ENCODE results near the gene ZNHIT2. TPM values are rescaled to one million over a fixed set of nuclear protein-coding genes. Genes with fewer than 3 reads are reported as not detected.
A peak's percentile ranks its signal among the peaks of the same experiment; 100 is the strongest.

Gene ZNHIT2
- total RNA-seq, 1 donor from 2014 or later: 21.3 TPM

DNA sequence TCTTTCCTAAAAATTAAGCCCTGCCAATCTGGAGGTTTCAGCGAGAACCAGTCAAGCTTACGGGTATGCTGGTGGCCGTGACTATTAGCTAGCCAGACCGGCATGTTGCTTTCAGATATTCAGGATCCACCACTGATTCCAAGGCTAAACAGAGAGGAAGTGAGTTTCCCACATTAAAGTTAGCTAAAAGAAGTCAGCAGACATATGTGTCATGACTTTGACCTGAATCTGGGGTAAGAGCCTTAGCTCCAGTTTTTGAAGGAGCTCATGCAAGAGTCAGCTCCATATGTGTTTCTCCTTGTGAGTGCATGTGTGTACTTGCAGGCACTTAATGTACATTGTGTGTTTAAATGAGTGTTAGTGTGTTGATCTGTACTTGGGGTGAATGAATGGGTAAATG is 32.1 kb downstream of the ZNHIT2 start:
- no peak for DNase-seq (ENCODE audit: low read depth)
- Histone ChIP-seq H3K4me3 (ENCODE audit: low read depth, low read length) (no peak overlapping the region), H3K27me3 (ENCODE audit: control insufficient read depth, insufficient read depth, low read length) (no peaks in the 10 kb centered on the region), H3K36me3 (ENCODE audit: control insufficient read depth, insufficient read depth, low read length) (peaks cover 1% of the 10 kb centered on the region)
- TF ChIP-seq, protein P1, sequence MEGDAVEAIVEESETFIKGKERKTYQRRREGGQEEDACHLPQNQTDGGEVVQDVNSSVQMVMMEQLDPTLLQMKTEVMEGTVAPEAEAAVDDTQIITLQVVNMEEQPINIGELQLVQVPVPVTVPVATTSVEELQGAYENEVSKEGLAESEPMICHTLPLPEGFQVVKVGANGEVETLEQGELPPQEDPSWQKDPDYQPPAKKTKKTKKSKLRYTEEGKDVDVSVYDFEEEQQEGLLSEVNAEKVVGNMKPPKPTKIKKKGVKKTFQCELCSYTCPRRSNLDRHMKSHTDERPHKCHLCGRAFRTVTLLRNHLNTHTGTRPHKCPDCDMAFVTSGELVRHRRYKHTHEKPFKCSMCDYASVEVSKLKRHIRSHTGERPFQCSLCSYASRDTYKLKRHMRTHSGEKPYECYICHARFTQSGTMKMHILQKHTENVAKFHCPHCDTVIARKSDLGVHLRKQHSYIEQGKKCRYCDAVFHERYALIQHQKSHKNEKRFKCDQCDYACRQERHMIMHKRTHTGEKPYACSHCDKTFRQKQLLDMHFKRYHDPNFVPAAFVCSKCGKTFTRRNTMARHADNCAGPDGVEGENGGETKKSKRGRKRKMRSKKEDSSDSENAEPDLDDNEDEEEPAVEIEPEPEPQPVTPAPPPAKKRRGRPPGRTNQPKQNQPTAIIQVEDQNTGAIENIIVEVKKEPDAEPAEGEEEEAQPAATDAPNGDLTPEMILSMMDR (IDR thresholded peaks at IDR 0.05; ENCODE audit: insufficient read depth, low read length, poor library complexity, severe bottlenecking): no peak

DNA sequence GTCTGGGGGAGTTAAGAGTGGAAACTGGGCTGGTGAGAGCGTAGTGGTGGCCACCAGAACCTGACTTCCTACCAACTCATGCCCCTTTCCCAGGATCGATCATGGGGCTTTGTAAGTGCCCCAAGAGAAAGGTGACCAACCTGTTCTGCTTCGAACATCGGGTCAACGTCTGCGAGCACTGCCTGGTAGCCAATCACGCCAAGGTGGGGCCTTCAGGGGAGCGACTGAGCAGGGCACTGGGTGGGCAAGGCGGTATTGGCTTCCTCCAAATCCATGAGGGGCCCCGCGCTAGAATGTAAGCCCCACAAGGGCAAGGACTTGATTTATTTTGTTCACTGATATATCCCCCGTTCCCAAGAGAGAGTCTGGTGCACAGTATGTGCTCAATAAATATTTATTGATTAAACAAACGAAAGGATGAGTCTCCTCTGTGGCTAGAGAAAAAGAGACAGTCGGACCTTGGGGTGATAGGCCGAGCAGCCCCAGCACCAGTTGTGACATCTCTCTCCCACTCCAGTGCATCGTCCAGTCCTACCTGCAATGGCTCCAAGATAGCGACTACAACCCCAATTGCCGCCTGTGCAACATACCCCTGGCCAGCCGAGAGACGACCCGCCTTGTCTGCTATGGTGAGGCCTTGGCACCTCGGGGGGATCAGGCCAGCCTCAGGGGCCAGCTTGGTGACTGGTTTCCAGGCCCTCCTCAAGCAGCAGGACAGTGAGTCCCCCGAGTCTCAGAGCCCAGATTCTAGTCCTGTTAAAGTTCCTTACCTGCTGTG is 32.7 kb downstream of the ZNHIT2 start:
- H3K36me3 ChIP-seq (ENCODE audit: control insufficient read depth, insufficient read depth, low read length): peaks cover 1% of the 10 kb centered on the region
- TF ChIP-seq, protein P1 (IDR thresholded peaks at IDR 0.05; ENCODE audit: insufficient read depth, low read length, poor library complexity, severe bottlenecking): no peak
- DNase-seq (ENCODE audit: low read depth): no peak

DNA sequence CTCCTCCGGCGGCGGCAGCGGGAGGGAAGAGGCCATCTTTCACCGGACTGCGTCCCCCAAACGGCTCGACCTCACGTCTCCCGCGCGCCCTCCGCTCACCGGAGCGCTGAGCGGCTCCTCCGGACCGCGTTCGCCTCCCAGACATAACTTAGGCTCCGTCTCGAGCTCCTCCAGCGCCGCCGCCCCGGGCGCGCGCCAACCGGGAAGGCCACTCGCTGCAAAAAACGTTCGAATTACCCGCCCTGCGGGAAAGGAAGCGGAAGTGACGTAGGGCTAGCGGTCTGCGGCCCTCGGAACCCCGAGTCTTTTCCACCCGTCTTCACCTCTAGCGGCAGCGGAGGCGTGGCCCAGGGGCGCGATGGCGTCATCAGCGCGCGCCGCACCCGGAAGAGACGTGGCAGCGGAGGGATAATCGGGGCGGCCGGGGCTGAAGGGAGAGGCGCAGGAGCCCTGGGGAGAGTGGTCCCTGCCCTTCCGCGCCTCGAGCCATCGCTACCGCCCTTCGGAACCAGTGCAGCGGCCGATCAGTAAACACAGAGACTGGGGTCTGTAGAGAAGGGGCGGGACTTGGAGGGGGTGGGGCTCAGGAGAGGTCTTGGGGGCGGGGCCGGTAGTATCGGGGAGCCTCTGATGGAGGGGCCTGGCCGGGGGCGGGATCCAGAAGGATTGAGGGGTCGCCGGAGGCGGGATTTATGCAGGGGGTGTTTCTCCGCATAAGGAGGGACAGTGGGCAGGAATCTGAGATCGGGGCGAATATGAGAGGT is 33.5 kb downstream of the ZNHIT2 start, which contains the start of the genes CDCA5 and ZFPL1:
CDCA5 (minus strand) TSS at position 207 of the 764 bp plus-strand sequence; CDS start at position 145, 62 bp downstream.
ZFPL1 (plus strand) TSS at position 389 of the 764 bp plus-strand sequence. CDS start 477 bp downstream, outside the sequence.
- Histone ChIP-seq H3K4me3 (ENCODE audit: low read depth, low read length) (peak within 1 kb of the TSS; percentile 76), H3K27me3 (ENCODE audit: control insufficient read depth, insufficient read depth, low read length) (no peaks in the 10 kb centered on the region), H3K36me3 (ENCODE audit: control insufficient read depth, insufficient read depth, low read length) (peaks cover 1% of the 10 kb centered on the region)
- DNase-seq (ENCODE audit: low read depth): peak; percentile 73
- TF ChIP-seq, protein P1 (IDR thresholded peaks at IDR 0.05; ENCODE audit: insufficient read depth, low read length, poor library complexity, severe bottlenecking): no peak

More for the DNA sequence above, 32.7 kb downstream of the ZNHIT2 start:
- peak overlapping the region; percentile 76 for H3K4me3 ChIP-seq (ENCODE audit: low read depth, low read length)
- H3K27me3 ChIP-seq (ENCODE audit: control insufficient read depth, insufficient read depth, low read length): no peaks in the 10 kb centered on the region

DNA sequence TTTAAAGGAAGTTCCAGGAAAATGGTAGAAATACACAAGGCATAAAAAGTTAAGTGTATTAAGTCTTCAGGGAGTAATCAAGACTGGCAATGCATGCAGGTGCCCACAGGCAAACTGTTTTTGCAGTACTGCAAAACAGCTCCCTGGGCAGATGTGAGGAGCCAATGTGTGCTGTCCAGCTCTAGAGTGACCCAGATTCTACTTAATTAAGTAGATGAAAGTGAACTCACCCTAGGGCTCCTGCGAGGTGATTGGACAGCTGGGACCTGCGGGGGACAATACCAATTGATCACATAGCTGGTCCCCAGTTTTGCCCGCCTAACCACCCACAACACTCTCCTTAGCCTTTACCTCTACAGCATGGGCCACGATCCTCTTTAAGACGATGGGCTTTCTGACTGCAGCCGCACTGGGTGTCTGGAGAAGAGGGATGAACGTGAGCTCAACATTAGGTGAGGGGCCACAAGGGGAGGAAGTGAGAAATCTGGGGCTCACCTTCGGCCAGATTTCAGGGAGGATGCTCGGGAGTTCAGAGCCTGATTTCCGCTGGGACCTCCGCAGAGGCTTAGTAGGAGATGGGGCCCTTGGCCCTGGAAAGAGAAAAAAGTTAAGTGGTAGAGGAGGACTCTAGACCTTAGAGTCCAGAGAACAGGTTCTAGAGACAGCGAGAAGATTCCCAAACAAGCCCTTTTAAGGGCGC is 34.2 kb downstream of the ZNHIT2 start:
- Histone ChIP-seq H3K4me3 (ENCODE audit: low read depth, low read length) (peak overlapping the region; percentile 76), H3K36me3 (ENCODE audit: control insufficient read depth, insufficient read depth, low read length) (peaks cover 1% of the 10 kb centered on the region), H3K27me3 (ENCODE audit: control insufficient read depth, insufficient read depth, low read length) (no peaks in the 10 kb centered on the region)
- TF ChIP-seq, protein P1 (IDR thresholded peaks at IDR 0.05; ENCODE audit: insufficient read depth, low read length, poor library complexity, severe bottlenecking): no peak
- no peak for DNase-seq (ENCODE audit: low read depth)

DNA sequence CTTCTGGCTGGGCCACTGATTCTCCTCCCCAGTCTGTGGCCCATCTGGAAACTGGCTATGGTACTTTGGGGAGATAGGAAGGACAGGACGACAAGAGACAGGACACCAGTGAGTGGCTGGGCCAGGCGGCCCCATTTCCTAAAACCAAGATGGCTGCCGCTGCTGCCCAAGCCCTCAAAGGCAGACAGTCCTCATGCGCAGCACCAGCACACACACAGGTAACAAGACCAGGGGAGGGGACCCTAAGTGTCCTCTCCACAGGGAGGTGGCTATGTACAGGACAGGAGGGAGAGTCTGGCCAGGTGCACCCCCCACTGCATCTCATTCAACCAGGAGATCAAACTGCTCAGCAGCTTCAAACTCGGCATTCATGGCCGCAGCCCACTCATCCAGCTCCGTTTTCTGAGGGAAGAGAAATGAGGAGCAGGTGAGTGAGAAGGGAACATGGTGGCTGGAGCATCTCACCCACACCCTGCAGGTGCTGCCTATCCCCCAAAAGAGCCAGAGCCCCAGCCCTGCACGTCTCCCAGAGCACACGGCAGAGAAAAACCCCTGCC is 38.6 kb downstream of the ZNHIT2 start:
- TF ChIP-seq, protein P1 (IDR thresholded peaks at IDR 0.05; ENCODE audit: insufficient read depth, low read length, poor library complexity, severe bottlenecking): no peak
- Histone ChIP-seq H3K4me3 (ENCODE audit: low read depth, low read length) (no peak overlapping the region), H3K36me3 (ENCODE audit: control insufficient read depth, insufficient read depth, low read length) (peaks cover 1% of the 10 kb centered on the region), H3K27me3 (ENCODE audit: control insufficient read depth, insufficient read depth, low read length) (no peaks in the 10 kb centered on the region)
- no peak for DNase-seq (ENCODE audit: low read depth)
